Stimulated activated CD4-positive, alpha-beta T cell treated with anti-CD3 and anti-CD28 coated beads, Interleukin-15, amount 100 ng/mL, for 24 hours (primary cell): ENCODE results near the gene APOM.

Experiments
- DNase-seq: peaks from one replicate; pipeline ENCODE4 v3.0.0-alpha.2; 2020

APOM gene

GRCh38 chr6:31658983-31659648 lies 3.4 kb downstream of the APOM start:
- no peak for DNase-seq

DNA sequence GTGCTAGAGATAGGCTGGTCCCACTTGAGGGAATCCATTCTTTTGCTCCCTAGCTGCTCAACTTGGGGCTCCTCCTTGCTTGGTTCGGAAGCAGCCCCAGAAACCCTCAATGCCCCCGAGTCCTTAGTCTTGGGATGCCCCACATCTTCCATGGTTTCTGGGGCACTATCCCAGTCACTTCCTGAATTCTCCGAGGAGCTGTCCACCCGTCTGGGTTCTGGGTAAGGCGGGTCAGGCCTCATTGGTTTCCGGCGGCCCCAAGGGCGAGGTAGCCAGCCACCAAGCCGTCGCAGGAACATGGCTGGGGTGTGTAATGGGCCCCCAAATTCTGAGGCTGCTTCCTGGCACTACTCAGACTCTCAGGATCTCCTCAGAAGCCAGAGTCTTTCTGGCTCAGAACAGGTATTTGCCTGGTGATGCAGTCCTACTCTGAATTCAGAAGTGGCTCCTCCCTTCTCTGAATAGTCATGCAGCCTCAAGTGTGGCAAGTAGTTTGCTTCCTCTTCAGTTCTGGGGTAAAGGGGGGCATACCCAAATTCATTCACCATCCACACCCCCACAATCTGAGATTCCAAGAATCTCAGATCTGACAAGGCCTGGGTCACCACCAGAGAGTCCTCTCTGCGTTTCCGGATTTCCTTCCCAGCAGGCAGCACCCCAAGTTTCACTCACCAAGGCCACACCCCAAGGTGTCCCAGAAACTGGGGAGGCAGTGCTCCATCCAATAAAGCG lies 4.1 kb downstream of the APOM start:
- DNase-seq: peak; percentile 64

DNA sequence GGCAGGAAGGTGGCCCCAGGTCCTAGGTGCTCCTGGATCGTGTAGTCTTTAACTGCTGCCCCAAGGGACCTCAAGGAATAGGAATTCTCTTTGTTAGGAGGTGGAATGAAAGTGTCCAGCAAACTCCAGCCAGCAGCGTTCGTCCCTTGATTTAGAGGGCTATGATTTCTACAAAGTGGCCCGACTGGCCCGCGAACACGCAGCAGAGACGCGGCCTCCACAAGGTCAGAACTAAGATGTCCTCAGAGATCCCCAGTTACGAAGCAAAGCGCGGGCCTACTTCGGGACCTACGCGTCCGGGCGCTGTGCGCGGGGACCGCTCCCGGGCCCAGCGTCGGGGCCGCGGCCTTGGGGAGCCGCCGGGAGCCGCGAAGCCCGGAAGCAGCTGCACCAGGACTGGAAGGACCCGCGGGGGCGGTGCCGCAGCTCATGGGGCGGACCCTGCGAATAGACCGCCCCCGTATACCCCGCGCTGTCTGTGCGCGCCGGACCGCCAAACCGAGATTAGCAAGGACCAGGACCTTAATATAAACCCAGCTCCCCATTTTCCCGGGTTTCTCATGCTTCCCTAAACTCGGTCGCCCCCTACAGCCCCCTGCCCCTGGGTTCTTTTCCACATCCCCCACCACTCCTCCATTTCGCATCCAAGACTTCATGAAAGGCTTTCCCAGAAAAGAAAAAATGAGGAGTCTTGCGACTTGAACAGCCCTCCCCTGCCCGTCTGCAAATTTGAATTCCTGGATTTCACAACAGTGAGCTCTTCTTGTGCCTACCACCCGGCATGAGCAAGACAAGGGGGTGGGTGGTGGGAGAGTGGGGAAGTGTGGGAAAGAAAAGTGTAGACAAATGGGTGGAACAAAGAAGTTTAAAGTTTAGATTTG lies 4.9 kb downstream of the APOM start, which contains the start of gene C6orf47:
Gene C6orf47 (minus strand): TSS at position 398 of the 881 bp plus-strand sequence. CDS start 831 bp downstream, outside the sequence.
- peak; percentile 89 for DNase-seq

- DNase-seq: no peak
Measured at GRCh38 chr6:31661262-31662123, 5.8 kb downstream of the APOM start.

- no peak for DNase-seq
Measured at GRCh38 chr6:31662124-31662723, 6.5 kb downstream of the APOM start.

- DNase-seq: no peak
Measured at GRCh38 chr6:31663126-31663960, 7.6 kb downstream of the APOM start.

DNA sequence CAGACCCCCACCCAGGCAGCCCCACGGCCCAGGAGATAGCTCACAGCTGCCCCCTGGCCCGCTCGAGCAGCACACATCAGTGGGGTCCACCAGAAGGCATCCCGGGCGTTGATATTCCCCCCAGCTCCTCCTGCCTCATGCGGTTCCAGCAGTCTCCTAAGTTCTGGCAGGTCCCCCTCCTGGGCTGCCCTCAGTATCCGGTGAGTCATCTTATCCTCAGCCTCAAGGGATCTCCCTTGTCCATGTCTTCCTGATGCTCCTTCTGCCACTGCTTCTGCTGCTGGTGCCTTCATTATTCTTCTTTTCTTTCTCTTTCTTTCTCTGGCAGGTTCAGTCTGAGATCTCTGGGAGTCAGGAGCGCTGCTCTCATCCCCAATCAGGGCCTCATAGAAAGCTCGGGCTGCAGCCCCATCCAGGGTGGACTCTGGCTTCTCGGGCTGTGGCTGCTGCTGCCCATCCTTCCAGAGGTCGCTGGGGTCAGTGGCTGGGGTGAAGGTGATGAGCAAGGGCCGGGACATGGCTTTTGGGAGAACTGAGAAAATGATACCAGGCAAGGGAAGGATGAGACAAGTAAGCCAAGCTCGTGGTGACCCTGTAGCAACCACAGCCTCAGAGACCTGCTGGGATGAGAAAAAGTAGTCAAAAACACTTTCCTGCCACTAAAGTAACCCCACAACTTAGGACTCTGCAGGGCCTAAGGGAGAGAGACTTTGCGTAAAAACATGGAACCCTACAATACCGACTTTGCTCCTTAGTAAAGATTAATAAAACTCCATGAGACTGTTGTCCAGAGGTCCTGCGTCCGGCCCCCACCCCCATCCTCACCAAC lies 8.5 kb downstream of the APOM start:
- DNase-seq: no peak

DNA sequence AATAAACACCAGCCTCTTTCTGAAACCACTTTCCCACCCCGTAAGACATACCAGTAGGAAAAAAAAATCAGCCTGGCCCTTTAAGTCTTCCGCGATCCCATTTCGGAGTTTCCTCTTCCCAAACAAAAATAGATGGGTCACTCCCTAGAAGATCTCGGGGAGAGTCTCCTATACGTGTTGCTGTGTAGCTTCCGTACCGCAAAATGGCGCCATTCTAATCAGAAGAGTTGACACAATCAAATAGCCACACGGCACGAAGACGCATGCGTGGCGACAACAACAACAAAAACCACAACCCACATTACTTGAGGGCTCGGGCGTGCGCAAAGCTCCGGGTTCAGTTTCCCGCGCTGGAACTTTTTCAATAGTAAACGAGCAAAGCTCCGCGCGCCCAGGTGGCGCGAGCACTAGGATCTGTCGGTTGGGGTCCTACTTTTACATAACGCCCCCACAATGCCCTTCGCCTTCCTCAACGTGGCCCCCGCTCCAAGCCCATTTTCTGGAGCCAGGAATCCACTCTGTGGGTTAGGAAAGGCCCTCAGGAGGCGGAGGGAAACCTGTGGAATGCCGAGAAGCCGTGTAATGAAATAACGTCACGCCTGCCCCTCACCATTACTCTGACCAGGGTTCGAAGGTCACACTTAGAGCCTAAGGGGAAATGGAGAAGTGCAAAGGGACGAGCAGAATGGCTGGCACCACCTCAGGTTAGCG lies 9.3 kb downstream of the APOM start, which contains the start of gene GPANK1:
Gene GPANK1 (minus strand): TSS at position 208 of the 711 bp plus-strand sequence. CDS start 519 bp downstream, outside the sequence.
- DNase-seq: peak; percentile 92

- peak; percentile 99 for DNase-seq
Measured at GRCh38 chr6:31665501-31666336, 10.0 kb downstream of the APOM start, which contains the start of gene CSNK2B. CSNK2B (plus strand) TSS chr6:31666080; CDS start chr6:31666832, 752 bp downstream.

DNA sequence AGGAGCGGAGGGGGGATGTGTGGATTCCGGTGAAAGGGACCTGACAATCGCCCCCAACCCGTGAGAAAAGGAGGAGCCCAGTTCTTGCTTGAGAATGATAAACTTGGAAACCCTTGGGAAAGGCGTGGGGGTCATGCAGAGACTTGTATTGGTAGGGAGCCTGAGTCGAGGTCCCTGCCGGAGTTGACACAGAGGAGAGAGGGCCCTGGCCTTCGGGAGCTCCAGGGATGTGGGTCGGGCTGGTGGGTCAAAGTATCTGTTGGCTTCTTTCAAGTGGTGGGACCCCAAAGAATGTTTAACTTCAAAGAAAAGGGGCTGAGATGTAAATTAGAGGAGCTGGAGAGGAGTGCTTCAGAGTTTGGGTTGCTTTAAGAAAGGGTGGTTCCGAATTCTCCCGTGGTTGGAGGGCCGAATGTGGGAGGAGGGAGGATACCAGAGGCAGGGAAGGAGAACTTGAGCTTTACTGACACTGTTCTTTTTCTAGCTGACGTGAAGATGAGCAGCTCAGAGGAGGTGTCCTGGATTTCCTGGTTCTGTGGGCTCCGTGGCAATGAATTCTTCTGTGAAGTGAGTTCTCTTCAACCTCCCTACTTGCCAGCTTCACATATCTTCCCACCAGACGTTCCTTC lies 10.8 kb downstream of the APOM start:
- DNase-seq: no peak

DNA sequence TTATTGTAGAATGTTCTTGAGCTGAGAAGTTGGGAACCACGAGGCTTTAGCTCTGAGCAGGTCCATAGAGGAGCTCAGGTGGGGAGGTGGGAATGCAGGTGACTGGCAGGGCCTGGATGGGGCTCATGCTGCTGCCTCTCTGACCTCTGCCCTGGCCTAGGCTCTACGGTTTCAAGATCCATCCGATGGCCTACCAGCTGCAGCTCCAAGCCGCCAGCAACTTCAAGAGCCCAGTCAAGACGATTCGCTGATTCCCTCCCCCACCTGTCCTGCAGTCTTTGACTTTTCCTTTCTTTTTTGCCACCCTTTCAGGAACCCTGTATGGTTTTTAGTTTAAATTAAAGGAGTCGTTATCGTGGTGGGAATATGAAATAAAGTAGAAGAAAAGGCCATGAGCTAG lies 14.0 kb downstream of the APOM start, which contains the start of gene LY6G5B:
Gene LY6G5B (plus strand): TSS at position 301 of the 400 bp plus-strand sequence. CDS start 975 bp downstream, outside the sequence.
- DNase-seq: no peak

DNA sequence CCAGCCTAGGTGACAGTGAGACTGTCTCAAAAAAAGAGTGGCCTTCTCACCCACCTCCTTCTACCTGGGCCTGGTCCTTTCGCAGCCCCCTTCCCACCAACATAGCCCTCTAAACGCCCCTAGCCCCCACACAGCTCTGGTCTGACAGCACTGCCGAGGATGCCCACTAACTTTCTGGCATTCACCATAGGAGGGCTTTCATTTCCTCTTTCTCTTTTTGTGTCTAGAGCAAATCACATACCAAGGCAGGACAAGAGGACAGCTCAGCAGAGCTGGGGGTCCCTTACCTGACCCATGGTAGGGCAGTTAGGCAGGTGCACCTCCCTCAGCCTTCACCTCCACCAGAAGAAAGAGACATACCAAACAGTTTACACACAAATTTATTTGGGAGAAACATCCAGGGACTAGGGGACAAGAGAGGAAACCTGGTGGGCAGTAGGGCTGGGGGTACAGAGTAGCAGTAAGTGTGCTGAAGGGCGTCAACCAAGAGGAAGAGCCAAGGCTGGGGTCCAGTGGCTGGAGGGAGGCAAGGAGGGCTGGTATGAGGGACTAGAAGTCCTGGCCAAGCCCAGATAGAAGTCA lies 20.7 kb downstream of the APOM start:
- DNase-seq: no peak

DNA sequence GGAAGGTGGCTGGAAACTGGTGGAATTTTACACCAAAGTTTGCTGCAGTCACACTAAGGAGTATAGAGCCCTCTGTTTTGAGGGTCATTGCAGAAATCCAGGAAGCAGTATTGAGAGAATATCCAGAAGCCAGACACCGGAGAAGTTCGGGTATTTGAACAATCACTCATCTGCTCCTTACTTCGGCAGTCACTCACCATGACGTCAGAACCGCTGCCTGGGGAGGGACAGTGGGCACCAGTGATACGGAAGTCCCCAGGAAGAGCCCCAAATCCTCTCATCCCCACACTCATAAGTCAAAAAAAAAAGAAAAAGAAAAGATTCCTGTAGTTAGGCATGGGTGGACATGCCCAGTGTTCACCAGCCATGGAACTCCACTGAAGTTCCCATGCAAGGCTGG lies 21.2 kb downstream of the APOM start:
- DNase-seq: no peak

- no peak for DNase-seq
Measured at GRCh38 chr6:31677955-31678354, 22.3 kb downstream of the APOM start.

GRCh38 chr6:31680226-31681134 lies 24.8 kb downstream of the APOM start, which contains the start of gene LY6G5C:
LY6G5C (minus strand) TSS chr6:31681067; CDS start chr6:31680373, 694 bp downstream.
- peak; percentile 72 for DNase-seq
